WTC11 (cell line): ENCODE results near the gene CILP2. TPM values are rescaled to one million over a fixed set of nuclear protein-coding genes. Genes with fewer than 3 reads are reported as not detected.

ENCODE experiments used
- ATAC-seq: fragments of 200-7000 bp; cut with Tn5 transposase; 2 replicates; pipeline ENCODE4 v1.10.0; 2021; ENCODE audit warnings: mild to moderate bottlenecking, moderate library complexity
- CTCF ChIA-PET: fragments of 300-600 bp; sonication (Branson Sonifier 250); formaldehyde crosslinking; loops from one replicate; lab custom pipeline; 2021; ENCODE audit warnings: antibody characterized with exemption; lab: Charles Lee
- POLR2A ChIA-PET: fragments of 350-600 bp; sonication (Branson Sonifier 250); formaldehyde crosslinking; loops from one replicate; lab custom pipeline; 2021; ENCODE audit warnings: antibody characterized with exemption; lab: Charles Lee
- DNase-seq: peaks from one replicate; pipeline ENCODE4 v3.0.0; 2021; ENCODE audit warnings: low spot score
- H3K27ac Mint-ChIP-seq: 2 replicates; pipeline ENCODE4 v1.8.0; 2021; ENCODE audit warnings: mixed read lengths
- H3K27me3 Mint-ChIP-seq: 2 replicates; pipeline ENCODE4 v1.8.0; 2021; ENCODE audit warnings: low read depth, mild to moderate bottlenecking, moderate library complexity, mixed read lengths
- H3K36me3 Mint-ChIP-seq: 2 replicates; pipeline ENCODE4 v1.8.0; 2021; ENCODE audit warnings: mixed read lengths
- H3K4me1 Mint-ChIP-seq: 2 replicates; pipeline ENCODE4 v1.8.0; 2022; ENCODE audit warnings: mixed read lengths
- H3K4me3 Mint-ChIP-seq: 2 replicates; pipeline ENCODE4 v1.8.0; 2021; ENCODE audit warnings: mild to moderate bottlenecking, moderate library complexity, mixed read lengths
- H3K9me3 Mint-ChIP-seq: 2 replicates; pipeline ENCODE4 v1.8.0; 2021; ENCODE audit warnings: mixed read lengths
- ATF3 ChIP-seq: sonication (generic); formaldehyde crosslinking; conservative IDR thresholded peaks from 2 replicates; pipeline ENCODE4 v1.8.1; 2022; ENCODE audit warnings: mild to moderate bottlenecking, missing genetic modification reagents
- ATF6 ChIP-seq: sonication (generic); formaldehyde crosslinking; IDR thresholded peaks from 2 replicates; pipeline ENCODE4 v1.8.1; 2023; ENCODE audit warnings: mild to moderate bottlenecking, missing genetic modification reagents
- CREB1 ChIP-seq: sonication (generic); formaldehyde crosslinking; IDR thresholded peaks from 2 replicates; pipeline ENCODE4 v1.8.0; 2023; ENCODE audit warnings: mild to moderate bottlenecking, missing genetic modification reagents
- FOXP4 ChIP-seq: sonication (generic); formaldehyde crosslinking; IDR thresholded peaks from 2 replicates; pipeline ENCODE4 v1.8.0; 2022; ENCODE audit warnings: mild to moderate bottlenecking, missing genetic modification reagents
- GABPB1 ChIP-seq: sonication (generic); formaldehyde crosslinking; IDR thresholded peaks from 2 replicates; pipeline ENCODE4 v1.8.1; 2023; ENCODE audit warnings: mild to moderate bottlenecking, missing genetic modification reagents
- GRHL2 ChIP-seq: fragments of 250-450 bp; sonication (Bioruptor Pico); IDR thresholded peaks from 2 replicates; pipeline ENCODE4 v1.8.0; 2022; ENCODE audit warnings: mild to moderate bottlenecking, moderate library complexity; ENCODE audit not compliant: insufficient replicate concordance, severe bottlenecking
- GTF2I ChIP-seq: fragments of 250-450 bp; sonication (Bioruptor Pico); conservative IDR thresholded peaks from 2 replicates; pipeline ENCODE4 v1.4.0; 2021; ENCODE audit warnings: mild to moderate bottlenecking
- HMGA2 ChIP-seq: fragments of 250-450 bp; sonication (Bioruptor Pico); IDR thresholded peaks from 2 replicates; pipeline ENCODE4 v1.4.0; 2021; ENCODE audit warnings: mild to moderate bottlenecking, moderate library complexity
- IRF2 ChIP-seq: sonication (generic); formaldehyde crosslinking; IDR thresholded peaks from 2 replicates; pipeline ENCODE4 v1.8.0; 2022; ENCODE audit warnings: low read depth, missing genetic modification reagents, borderline replicate concordance
- NFATC4 ChIP-seq: fragments of 250-450 bp; sonication (Bioruptor Pico); IDR thresholded peaks from 2 replicates; pipeline ENCODE4 v1.9.0; 2021; ENCODE audit warnings: mild to moderate bottlenecking
- NFE2L1 ChIP-seq: sonication (generic); formaldehyde crosslinking; IDR thresholded peaks from 2 replicates; pipeline ENCODE4 v1.8.1; 2023; ENCODE audit warnings: missing genetic modification reagents
- PRDM15 ChIP-seq: sonication (generic); formaldehyde crosslinking; IDR thresholded peaks from 2 replicates; pipeline ENCODE4 v1.8.0; 2022; ENCODE audit warnings: missing genetic modification reagents
- SP1 ChIP-seq: sonication (generic); formaldehyde crosslinking; conservative IDR thresholded peaks from 2 replicates; pipeline ENCODE4 v1.8.1; 2022; ENCODE audit warnings: missing genetic modification reagents
- TEAD1 ChIP-seq: sonication (generic); formaldehyde crosslinking; IDR thresholded peaks from 2 replicates; pipeline ENCODE4 v1.8.0; 2022; ENCODE audit warnings: mild to moderate bottlenecking, missing genetic modification reagents
- ZBTB21 ChIP-seq: sonication (generic); formaldehyde crosslinking; IDR thresholded peaks from 2 replicates; pipeline ENCODE4 v1.8.1; 2023; ENCODE audit warnings: mild to moderate bottlenecking, missing genetic modification reagents, borderline replicate concordance
- ZMAT4 ChIP-seq: fragments of 250-450 bp; sonication (Bioruptor Pico); IDR thresholded peaks from 2 replicates; pipeline ENCODE4 v1.9.0; 2021; ENCODE audit warnings: mild to moderate bottlenecking
- ZNF232 ChIP-seq: sonication (generic); formaldehyde crosslinking; IDR thresholded peaks from 2 replicates; pipeline ENCODE4 v1.8.0; 2022; ENCODE audit warnings: mild to moderate bottlenecking, missing genetic modification reagents
- ZNF263 ChIP-seq: sonication (generic); formaldehyde crosslinking; IDR thresholded peaks from 2 replicates; pipeline ENCODE4 v1.8.1; 2022; ENCODE audit warnings: low read depth, mild to moderate bottlenecking, moderate library complexity, missing genetic modification reagents
- ZNF425 ChIP-seq: fragments of 250-450 bp; sonication (Bioruptor Pico); conservative IDR thresholded peaks from 2 replicates; pipeline ENCODE4 v1.9.0; 2021; ENCODE audit warnings: mild to moderate bottlenecking
- total RNA-seq: library from RNA; stranded (reverse); gene quantifications from 3 replicates; pipeline ENCODE4 v1.2.3, GENCODE V29; 2021

Gene CILP2
- total RNA-seq, 1 experiment from 2014 or later: 7.9 TPM

- TF ChIP-seq GRHL2: no peak
Observed at GRCh38 chr19:19570571-19570970, 32.5 kb downstream of the CILP2 start (continued).

GRCh38 chr19:19571071-19571786 lies 33.2 kb downstream of the CILP2 start:
- peaks cover 6% of the 10 kb centered on the region for H3K36me3 Mint-ChIP-seq
- no peak overlapping the region for H3K4me3 Mint-ChIP-seq
- peaks cover 8% of the 10 kb centered on the region for H3K9me3 Mint-ChIP-seq
- H3K27me3 Mint-ChIP-seq: no peaks in the 10 kb centered on the region; the same call in 1 of the 2 replicates
- TF ChIP-seq GABPB1 (CRISPR knock-in tag) (no peak), NFATC4 (CRISPR knock-in tag) (no peak), ZNF263 (no peak)
- TF ChIP-seq, all 79 proteins: peak for 0
- Mint-ChIP-seq H3K27ac (no peak overlapping the region), H3K4me1 (peaks cover 7% of the 10 kb centered on the region)
- ATAC-seq (no peak), DNase-seq (no peak)
- POLR2A ChIA-PET: interaction anchor here (0.5 to 0.6 kb wide), 2 partner anchors 51 to 1057 kb away, joined by 3 to 4 read pairs; no protein-coding TSS in a partner anchor
- CTCF ChIA-PET: interaction anchor here (1.0 to 2.6 kb wide), 3 partner anchors 17 to 66 kb away, joined by 3 to 8 read pairs (median 3); no protein-coding TSS in a partner anchor

GRCh38 chr19:19575411-19575810 lies 37.3 kb downstream of the CILP2 start:
- CTCF ChIA-PET: interaction anchor here (1.5 to 1.8 kb wide), 2 partner anchors 22 to 43 kb away, joined by 3 to 4 read pairs; no protein-coding TSS in a partner anchor
- no peak for DNase-seq
- Mint-ChIP-seq H3K27me3 (no peaks in the 10 kb centered on the region; the same call in 1 of the 2 replicates), H3K4me3 (no peak overlapping the region), H3K27ac (no peak overlapping the region), H3K9me3 (no peaks in the 10 kb centered on the region), H3K36me3 (no peaks in the 10 kb centered on the region), H3K4me1 (peaks cover 7% of the 10 kb centered on the region)
- POLR2A ChIA-PET: no interaction called here
- no peak for TF ChIP-seq GTF2I
- TF ChIP-seq CREB1 (CRISPR knock-in tag): no peak
- no peak for TF ChIP-seq NFE2L1 (CRISPR knock-in tag)
- TF ChIP-seq ZMAT4 (CRISPR knock-in tag): no peak
- TF ChIP-seq ZNF232 (CRISPR knock-in tag): no peak
- no peak for TF ChIP-seq SP1 (CRISPR knock-in tag)
- no peak for TF ChIP-seq ATF3 (CRISPR knock-in tag)
- no peak for TF ChIP-seq ZBTB21 (CRISPR knock-in tag)
- TF ChIP-seq TEAD1 (CRISPR knock-in tag): no peak
- TF ChIP-seq NFATC4 (CRISPR knock-in tag): no peak
- TF ChIP-seq HMGA2 (CRISPR knock-in tag): no peak
- TF ChIP-seq ATF6 (CRISPR knock-in tag): no peak
- no peak for TF ChIP-seq IRF2 (CRISPR knock-in tag)
- no peak for TF ChIP-seq PRDM15 (CRISPR knock-in tag)
- no peak for TF ChIP-seq GABPB1 (CRISPR knock-in tag)
- TF ChIP-seq FOXP4: no peak
- TF ChIP-seq ZNF425: no peak
- peak; percentile 81 for ATAC-seq
